Sigmoid colon (tissue), 4 donors: ENCODE measurements around the gene MPLKIP.
"Not testable (repeated sequence)": the region's sequence is repeated elsewhere in the genome, so short reads cannot be mapped to it uniquely, and the experiment has no call there.

ENCODE experiments used
- CTCF ChIP-seq, 4 experiments: fragments of 450-650 bp in 3 of 4; fragments of 200-600 bp in 1 of 4; IDR thresholded peaks; one replicate each; pipeline ENCODE4 v1.5.1; 2016 to 2019; ENCODE audit warnings: antibody characterized with exemption in 4 of 4, mild to moderate bottlenecking in 3 of 4, moderate library complexity in 2 of 4
- EP300 ChIP-seq, 4 donors: sonication (generic); formaldehyde crosslinking; IDR thresholded peaks; one replicate each; pipeline ENCODE4 v1.6.1; 2017; ENCODE audit warnings: antibody characterized with exemption in 4 of 4
- POLR2A ChIP-seq, 2 donors: fragments of 450-650 bp; IDR thresholded peaks; one replicate each; pipeline ENCODE4 v1.6.1; 2016; ENCODE audit warnings: antibody characterized with exemption in 2 of 2, mild to moderate bottlenecking in 2 of 2, moderate library complexity in 2 of 2
- POLR2AphosphoS5 ChIP-seq, 4 donors: sonication (generic); formaldehyde crosslinking; IDR thresholded peaks; one replicate each; pipeline ENCODE4 v1.6.1; 2017; ENCODE audit warnings: antibody characterized with exemption in 4 of 4

DNA sequence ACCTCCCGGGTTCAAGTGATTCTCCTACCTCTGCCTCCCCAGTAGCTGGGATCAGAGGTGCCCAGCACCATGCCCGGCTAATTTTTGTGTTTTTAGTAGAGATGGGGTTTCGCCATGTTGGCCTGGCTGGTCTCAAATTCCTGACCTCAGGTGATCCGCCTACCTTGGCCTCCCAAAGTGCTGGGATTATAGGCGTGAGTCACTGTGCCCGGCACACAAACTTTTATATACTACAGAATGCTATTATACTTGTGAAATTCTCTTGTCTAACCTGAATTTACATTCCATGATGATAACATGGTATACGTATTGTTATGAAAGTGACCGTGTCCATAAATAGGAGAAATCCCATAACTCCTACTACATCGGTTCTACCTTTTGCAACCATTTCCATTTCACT, 17.2 kb downstream of the MPLKIP start:
- not testable (repeated sequence) for TF ChIP-seq EP300, CTCF, POLR2A, POLR2AphosphoS5 (IDR thresholded peaks at IDR 0.05)
